Neutrophil (primary cell): Measurements from ENCODE around the gene DRD3.

Experiments used
- H3K27ac ChIP-seq: fragments of 200-600 bp; sonication (generic); 2 replicates; pipeline ENCODE4 v1.5.1; 2016; ENCODE audit warnings: mild to moderate bottlenecking, moderate library complexity
- H3K27me3 ChIP-seq: fragments of 200-600 bp; sonication (generic); 2 replicates; pipeline ENCODE4 v1.6.0; 2016; ENCODE audit warnings: mild to moderate bottlenecking
- H3K36me3 ChIP-seq: fragments of 200-600 bp; sonication (generic); 2 replicates; pipeline ENCODE4 v1.5.1; 2017
- H3K4me1 ChIP-seq, 2 experiments: fragments of 200-600 bp in 1 of 2; sonication (generic) in 1 of 2; 1 replicate in 1 of 2; 2 replicates in 1 of 2; pipeline versions ENCODE4 v1.5.1 to v1.6.1; 2013 to 2016; ENCODE audit warnings: low read depth in 1 of 2, low read length in 1 of 2, mild to moderate bottlenecking in 1 of 2, moderate library complexity in 1 of 2; ENCODE audit not compliant: control insufficient read depth in 1 of 2, insufficient read depth in 1 of 2
- H3K4me3 ChIP-seq, 2 experiments: fragments of 200-600 bp in 1 of 2; sonication (generic) in 1 of 2; 1 replicate in 1 of 2; 2 replicates in 1 of 2; pipeline ENCODE4 v1.5.1; 2013 to 2016; ENCODE audit warnings: low read depth in 1 of 2, low read length in 1 of 2, mild to moderate bottlenecking in 1 of 2, moderate library complexity in 1 of 2
- H3K9me3 ChIP-seq: fragments of 200-600 bp; sonication (generic); 2 replicates; pipeline ENCODE4 v1.5.1; 2016
- TF ChIP-seq, protein P1 (sequence below): fragments of 200-600 bp; sonication (generic); IDR thresholded peaks from 2 replicates; pipeline ENCODE4 v1.5.1; 2016; ENCODE audit warnings: antibody characterized with exemption

The DRD3 gene

DNA sequence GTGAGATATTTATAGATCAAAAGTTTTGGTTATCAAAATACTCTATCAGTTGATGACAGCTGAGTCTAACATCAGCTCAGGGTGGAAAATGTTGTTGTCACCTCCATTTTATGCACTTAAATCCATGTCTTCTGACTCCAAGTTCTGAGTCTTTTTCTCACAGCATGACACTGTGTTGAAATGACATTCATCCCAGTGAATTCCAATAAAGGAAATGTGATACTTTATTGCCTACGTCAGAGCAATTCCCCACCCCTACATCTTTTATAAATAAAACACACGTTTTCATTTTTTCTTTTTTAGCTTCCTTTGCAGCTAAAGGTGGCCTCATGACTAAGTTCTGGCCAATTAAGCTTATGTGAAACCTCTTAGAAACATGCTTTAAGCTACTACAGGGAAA, 10.7 kb downstream of the DRD3 start:
- no peaks in the 10 kb centered on the region for H3K4me1 ChIP-seq
- H3K27me3 ChIP-seq: peaks cover 37% of the 10 kb centered on the region
- TF ChIP-seq, protein P1, sequence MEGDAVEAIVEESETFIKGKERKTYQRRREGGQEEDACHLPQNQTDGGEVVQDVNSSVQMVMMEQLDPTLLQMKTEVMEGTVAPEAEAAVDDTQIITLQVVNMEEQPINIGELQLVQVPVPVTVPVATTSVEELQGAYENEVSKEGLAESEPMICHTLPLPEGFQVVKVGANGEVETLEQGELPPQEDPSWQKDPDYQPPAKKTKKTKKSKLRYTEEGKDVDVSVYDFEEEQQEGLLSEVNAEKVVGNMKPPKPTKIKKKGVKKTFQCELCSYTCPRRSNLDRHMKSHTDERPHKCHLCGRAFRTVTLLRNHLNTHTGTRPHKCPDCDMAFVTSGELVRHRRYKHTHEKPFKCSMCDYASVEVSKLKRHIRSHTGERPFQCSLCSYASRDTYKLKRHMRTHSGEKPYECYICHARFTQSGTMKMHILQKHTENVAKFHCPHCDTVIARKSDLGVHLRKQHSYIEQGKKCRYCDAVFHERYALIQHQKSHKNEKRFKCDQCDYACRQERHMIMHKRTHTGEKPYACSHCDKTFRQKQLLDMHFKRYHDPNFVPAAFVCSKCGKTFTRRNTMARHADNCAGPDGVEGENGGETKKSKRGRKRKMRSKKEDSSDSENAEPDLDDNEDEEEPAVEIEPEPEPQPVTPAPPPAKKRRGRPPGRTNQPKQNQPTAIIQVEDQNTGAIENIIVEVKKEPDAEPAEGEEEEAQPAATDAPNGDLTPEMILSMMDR: no peak
- H3K36me3 ChIP-seq: no peaks in the 10 kb centered on the region
- no peak overlapping the region for H3K27ac ChIP-seq
- H3K4me3 ChIP-seq: no peak overlapping the region
- H3K9me3 ChIP-seq: no peaks in the 10 kb centered on the region

GRCh38 chr3:114157321-114157720, 21.5 kb downstream of the DRD3 start:
- Histone ChIP-seq H3K27me3 (peaks cover 27% of the 10 kb centered on the region), H3K27ac (no peak overlapping the region), H3K9me3 (no peaks in the 10 kb centered on the region), H3K36me3 (no peaks in the 10 kb centered on the region), H3K4me3 (no peak overlapping the region), H3K4me1 (peaks cover 3% of the 10 kb centered on the region in 2 experiments)
- TF ChIP-seq, protein P1: no peak

DNA sequence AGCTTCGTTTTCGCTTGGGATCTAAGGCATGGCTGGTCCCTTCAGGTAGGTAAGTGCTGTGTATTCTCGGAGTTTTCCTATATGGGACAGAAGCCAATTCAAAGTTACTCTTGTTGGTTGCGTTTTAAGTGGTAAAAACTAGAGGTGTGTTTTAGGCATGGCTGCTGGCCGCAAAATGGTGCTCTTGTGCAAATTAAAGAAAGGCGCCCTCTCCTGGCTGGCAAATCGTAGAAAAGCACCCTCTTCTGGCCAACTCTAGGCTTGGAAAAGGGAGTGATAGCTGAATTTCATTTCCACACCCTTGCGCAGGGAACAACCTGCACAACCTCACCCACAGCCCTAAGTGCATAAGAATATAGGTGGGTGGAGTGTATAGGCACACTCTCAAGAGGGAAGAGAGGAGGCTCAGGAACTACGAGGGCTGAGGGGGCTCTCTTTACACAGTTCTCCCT, 23.5 kb downstream of the DRD3 start:
- Histone ChIP-seq H3K4me1 (peaks cover 3% of the 10 kb centered on the region in 2 experiments), H3K36me3 (no peaks in the 10 kb centered on the region), H3K4me3 (no peak overlapping the region), H3K27ac (no peak overlapping the region), H3K27me3 (peaks cover 25% of the 10 kb centered on the region), H3K9me3 (no peaks in the 10 kb centered on the region)
- TF ChIP-seq, protein P1: no peak

DNA sequence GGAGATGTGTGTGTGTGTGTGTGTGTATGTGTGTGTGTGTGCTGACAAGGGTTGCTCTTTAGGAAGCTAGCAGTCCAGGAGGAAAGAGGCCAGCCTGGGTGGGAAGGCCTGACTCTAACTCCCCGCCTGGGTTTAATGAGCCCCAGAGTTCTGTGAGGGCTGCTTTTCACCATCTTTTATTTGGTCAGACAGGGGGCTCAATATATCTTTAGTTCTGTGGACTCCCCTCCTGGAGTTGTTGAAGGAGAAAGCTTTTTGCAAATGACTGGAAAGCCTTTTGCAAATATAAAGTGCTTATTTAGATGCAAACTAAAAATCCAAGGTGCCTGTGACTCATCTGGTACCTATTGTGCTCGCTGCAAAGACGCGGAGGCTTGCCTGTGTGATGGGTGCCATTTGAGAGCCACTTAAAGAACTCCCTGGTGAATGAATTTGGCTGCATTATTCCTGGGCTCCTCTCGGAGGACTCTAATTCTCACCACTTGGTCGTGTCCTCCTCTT, 24.5 kb downstream of the DRD3 start:
- Histone ChIP-seq H3K36me3 (no peaks in the 10 kb centered on the region), H3K27me3 (peaks cover 14% of the 10 kb centered on the region), H3K4me1 (peaks cover 3% of the 10 kb centered on the region in 2 experiments), H3K9me3 (no peaks in the 10 kb centered on the region), H3K4me3 (no peak overlapping the region), H3K27ac (no peak overlapping the region)
- TF ChIP-seq, protein P1: no peak

DNA sequence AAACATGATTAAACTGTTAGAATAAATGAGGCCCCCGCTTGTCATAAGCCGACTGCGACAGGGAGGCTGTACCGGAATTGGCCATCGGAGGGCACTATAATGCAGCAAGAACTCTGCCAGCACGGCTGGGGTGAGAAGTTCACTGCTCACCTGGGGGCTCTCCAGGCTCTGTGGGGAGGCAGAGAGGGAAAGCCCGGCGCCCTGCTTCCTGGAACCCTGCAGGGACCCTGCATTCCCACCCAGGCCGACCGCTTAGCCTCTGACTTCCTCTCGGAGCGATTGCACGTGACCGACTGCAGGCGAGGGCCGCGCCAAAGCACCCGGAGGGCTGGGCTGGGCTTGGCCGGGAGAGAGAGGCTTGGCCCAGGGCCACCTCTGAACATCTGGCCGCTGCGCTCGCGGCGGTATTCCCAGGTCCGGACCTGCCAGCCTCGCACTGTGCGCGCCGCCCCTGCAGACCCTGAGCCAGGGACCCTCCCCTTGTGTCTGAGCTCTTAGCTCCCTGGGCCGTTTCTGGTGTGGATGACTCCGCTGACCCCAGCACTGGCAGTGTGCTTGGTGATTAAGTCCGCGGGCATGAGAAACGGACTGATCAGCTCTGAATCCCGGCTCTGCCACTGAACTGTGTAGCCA, 26.2 kb downstream of the DRD3 start:
- Histone ChIP-seq H3K4me3 (peak overlapping the region; percentile 62 to 74), H3K27me3 (no peaks in the 10 kb centered on the region), H3K27ac (no peak overlapping the region), H3K36me3 (no peaks in the 10 kb centered on the region), H3K9me3 (no peaks in the 10 kb centered on the region), H3K4me1 (peaks cover 3% of the 10 kb centered on the region in 2 experiments)
- TF ChIP-seq, protein P1: peak; percentile 85
